HL-60 (cell line): ENCODE data around the gene ASS1.

Experiments
- DNase-seq, 2 experiments: peaks; one replicate each; pipeline ENCODE4 v3.0.0-alpha.2; 2010 to 2020; ENCODE audit warnings: low read depth in 1 of 2, low spot score in 1 of 2
- H3K27ac ChIP-seq: fragments of 250-450 bp; sonication (Bioruptor Pico); replicated peaks from 2 replicates; pipeline ENCODE4 v1.5.1; 2020; ENCODE audit warnings: mild to moderate bottlenecking, moderate library complexity
- H3K27me3 ChIP-seq: fragments of 250-450 bp; sonication (Bioruptor Pico); 2 replicates; pipeline ENCODE4 v1.5.1; 2021; ENCODE audit warnings: mild to moderate bottlenecking, moderate library complexity; ENCODE audit not compliant: insufficient read depth, poor library complexity, severe bottlenecking
- H3K4me3 ChIP-seq: replicated peaks from 2 replicates; pipeline ENCODE4 v1.5.1; 2011; ENCODE audit warnings: mild to moderate bottlenecking, control low read depth, low read length; ENCODE audit not compliant: insufficient read depth
- CTCF ChIP-seq: IDR thresholded peaks from one replicate; pipeline ENCODE4 v1.5.1; 2011; ENCODE audit warnings: low read length, control low read depth, inconsistent platforms; ENCODE audit not compliant: insufficient read depth
- GABPA ChIP-seq: IDR thresholded peaks from 2 replicates; pipeline ENCODE4 v1.6.1; 2012; ENCODE audit warnings: low read depth
- POLR2AphosphoS5 ChIP-seq: IDR thresholded peaks from 2 replicates; pipeline ENCODE4 v1.6.1; 2012; ENCODE audit warnings: low read depth
- REST ChIP-seq: IDR thresholded peaks from 2 replicates; pipeline ENCODE4 v1.6.1; 2012; ENCODE audit warnings: low read depth; ENCODE audit not compliant: insufficient replicate concordance
- SPI1 ChIP-seq: IDR thresholded peaks from 2 replicates; pipeline ENCODE4 v1.6.1; 2012; ENCODE audit warnings: low read depth, mild to moderate bottlenecking, borderline replicate concordance

Gene ASS1

GRCh38 chr9:130482463-130482862, 37.7 kb downstream of the ASS1 start:
- Histone ChIP-seq H3K4me3 (no peak overlapping the region), H3K27ac (no peak overlapping the region), H3K27me3 (no peaks in the 10 kb centered on the region)
- TF ChIP-seq GABPA (no peak), POLR2AphosphoS5 (no peak), SPI1 (no peak), CTCF (no peak), REST (no peak)
- DNase-seq, result no peak

- no peak for DNase-seq
- TF ChIP-seq POLR2AphosphoS5 (no peak), GABPA (no peak), REST (no peak)
- no peak overlapping the region for H3K27ac ChIP-seq
- H3K4me3 ChIP-seq, result no peak overlapping the region
- no peaks in the 10 kb centered on the region for H3K27me3 ChIP-seq
Observed at GRCh38 chr9:130483371-130483971, 38.7 kb downstream of the ASS1 start.

GRCh38 chr9:130484362-130485072, 39.8 kb downstream of the ASS1 start:
- Histone ChIP-seq H3K4me3 (no peak overlapping the region), H3K27ac (no peak overlapping the region), H3K27me3 (no peaks in the 10 kb centered on the region)
- no peak for TF ChIP-seq SPI1
- no peak for TF ChIP-seq GABPA
- no peak for TF ChIP-seq CTCF
- no peak for TF ChIP-seq POLR2AphosphoS5
- TF ChIP-seq REST, result no peak
- no peak for DNase-seq
